HepG2 (cell line): ENCODE data around the gene AGAP1. TPM values are rescaled to one million over a fixed set of nuclear protein-coding genes. Genes with fewer than 3 reads are reported as not detected.

ENCODE experiments used
- ARID4A ChIP-seq: sonication (generic); formaldehyde crosslinking; IDR thresholded peaks from 2 replicates; pipeline ENCODE4 v1.5.0; 2020; ENCODE audit warnings: mild to moderate bottlenecking, missing genetic modification reagents, borderline replicate concordance
- BATF2 ChIP-seq: sonication (generic); formaldehyde crosslinking; IDR thresholded peaks from 2 replicates; pipeline ENCODE4 v1.8.0; 2022; ENCODE audit warnings: mild to moderate bottlenecking, missing genetic modification reagents, moderate library complexity
- CEBPB ChIP-seq: IDR thresholded peaks from 2 replicates; pipeline ENCODE4 v1.6.1; 2011; ENCODE audit warnings: low read depth, low read length, improper control_type of control experiment, borderline replicate concordance
- GATAD2A ChIP-seq: IDR thresholded peaks from 2 replicates; pipeline ENCODE4 v1.6.1; 2016
- HOXA5 ChIP-seq: sonication (generic); formaldehyde crosslinking; IDR thresholded peaks from 2 replicates; pipeline ENCODE4 v1.4.0; 2020; ENCODE audit warnings: missing genetic modification reagents
- IRF9 ChIP-seq: sonication (generic); formaldehyde crosslinking; IDR thresholded peaks from 2 replicates; pipeline ENCODE4 v1.8.0; 2022; ENCODE audit warnings: missing genetic modification reagents, mild to moderate bottlenecking, borderline replicate concordance
- MAX ChIP-seq: IDR thresholded peaks from 2 replicates; pipeline ENCODE4 v1.6.1; 2012; ENCODE audit warnings: inconsistent platforms
- MIXL1 ChIP-seq: IDR thresholded peaks from 2 replicates; pipeline ENCODE4 v1.6.1; 2016
- MYPOP ChIP-seq: sonication (generic); formaldehyde crosslinking; IDR thresholded peaks from 2 replicates; pipeline ENCODE4 v1.8.1; 2023; ENCODE audit warnings: mild to moderate bottlenecking, moderate library complexity, missing genetic modification reagents
- PATZ1 ChIP-seq: sonication (generic); formaldehyde crosslinking; IDR thresholded peaks from 2 replicates; pipeline ENCODE4 v1.4.0; 2020; ENCODE audit warnings: missing genetic modification reagents
- PREB ChIP-seq: sonication (generic); formaldehyde crosslinking; IDR thresholded peaks from 2 replicates; pipeline ENCODE4 v1.4.0; 2020; ENCODE audit warnings: missing genetic modification reagents
- SKI ChIP-seq: fragments of 450-650 bp; IDR thresholded peaks from one replicate; pipeline ENCODE4 v1.6.1; 2018; ENCODE audit warnings: mild to moderate bottlenecking; ENCODE audit not compliant: partially characterized antibody
- TBX2 ChIP-seq: sonication (generic); formaldehyde crosslinking; IDR thresholded peaks from 2 replicates; pipeline ENCODE4 v1.5.0; 2020; ENCODE audit warnings: missing genetic modification reagents, mild to moderate bottlenecking, borderline replicate concordance
- ZNF292 ChIP-seq: sonication (generic); formaldehyde crosslinking; IDR thresholded peaks from 2 replicates; pipeline ENCODE4 v1.8.1; 2022; ENCODE audit warnings: mild to moderate bottlenecking, low read depth, missing genetic modification reagents, borderline replicate concordance
- ZNF556 ChIP-seq: sonication (generic); formaldehyde crosslinking; IDR thresholded peaks from 2 replicates; pipeline ENCODE4 v1.4.0; 2020; ENCODE audit warnings: mild to moderate bottlenecking, missing genetic modification reagents, borderline replicate concordance
- ZSCAN22 ChIP-seq: sonication (generic); formaldehyde crosslinking; IDR thresholded peaks from 2 replicates; pipeline ENCODE4 v1.4.0; 2020; ENCODE audit warnings: mild to moderate bottlenecking, missing genetic modification reagents
- ZSCAN5A ChIP-seq: sonication (generic); formaldehyde crosslinking; IDR thresholded peaks from 2 replicates; pipeline ENCODE4 v1.8.0; 2022; ENCODE audit warnings: mild to moderate bottlenecking, missing genetic modification reagents, borderline replicate concordance
- polyA plus RNA-seq, 8 experiments: library from polyadenylated mRNA; depleted of rRNA in 3 of 8; stranded (reverse) in 7 of 8; unstranded in 1 of 8; fragments of >200 nt; fragmentation: Illumina TruSeq in 4 of 8; extraction: Trizol in 4 of 8; gene quantifications; 2 replicates each; pipeline versions ENCODE4 v1.2.1 to v1.2.3, GENCODE V29; 2011 to 2016; ENCODE audit warnings: low read depth in 4 of 8, missing spikeins in 1 of 8, mixed read lengths in 1 of 8; ENCODE audit not compliant: insufficient read depth in 1 of 8
- total RNA-seq, 5 experiments: library from RNA; depleted of rRNA; stranded (reverse); fragments of >200 nt; fragmentation: Illumina TruSeq; extraction: Trizol; gene quantifications; 2 replicates each; pipeline ENCODE4 v1.2.3, GENCODE V29; 2016; ENCODE audit warnings: low read depth in 1 of 5

The AGAP1 gene
- total and polyA plus RNA-seq, 2 of the 13 experiments (the other 11 are each of a cell fraction or from before 2014, with no cell fraction given): 21.2 to 32.7 TPM

- TF ChIP-seq ZSCAN5A (CRISPR knock-in tag): no peak
- TF ChIP-seq HOXA5: 0 out of 2 replicates have a peak, but pooled peaks have one; percentile 14
- TF ChIP-seq ARID4A (CRISPR knock-in tag): peak; percentile 35; the same call in 1 of the 2 replicates
- TF ChIP-seq ZSCAN22 (CRISPR knock-in tag): no peak
- no peak for TF ChIP-seq TBX2 (CRISPR knock-in tag)
- TF ChIP-seq BATF2 (CRISPR knock-in tag): no peak
- TF ChIP-seq CEBPB: no peak
- TF ChIP-seq MYPOP (CRISPR knock-in tag): 0 out of 2 replicates have a peak, but pooled peaks have one; percentile 29
- peak; percentile 44 for TF ChIP-seq SKI
- TF ChIP-seq GATAD2A (CRISPR knock-in tag): no peak
- TF ChIP-seq PREB (CRISPR knock-in tag): no peak
- TF ChIP-seq IRF9 (CRISPR knock-in tag): no peak
- no peak for TF ChIP-seq PATZ1
- no peak for TF ChIP-seq ZNF556 (CRISPR knock-in tag)
- TF ChIP-seq MIXL1 (CRISPR knock-in tag): peak; percentile 65; the same call in 1 of the 2 replicates
- peak; percentile 65 for TF ChIP-seq MAX
- peak; percentile 20; the same call in 1 of the 2 replicates for TF ChIP-seq ZNF292
Observed at GRCh38 chr2:235666213-235666781, 172.5 kb downstream of the AGAP1 start (continued).
